GM21526 (cell line): ENCODE data around the gene DPP9.

Source experiments
- ATAC-seq: cut with Tn5 transposase; IDR thresholded peaks from one replicate; pipeline ENCODE4 v1.9.1; 2021; ENCODE audit warnings: moderate library complexity; ENCODE audit not compliant: unreplicated experiment, low FRiP score

The DPP9 gene

DNA sequence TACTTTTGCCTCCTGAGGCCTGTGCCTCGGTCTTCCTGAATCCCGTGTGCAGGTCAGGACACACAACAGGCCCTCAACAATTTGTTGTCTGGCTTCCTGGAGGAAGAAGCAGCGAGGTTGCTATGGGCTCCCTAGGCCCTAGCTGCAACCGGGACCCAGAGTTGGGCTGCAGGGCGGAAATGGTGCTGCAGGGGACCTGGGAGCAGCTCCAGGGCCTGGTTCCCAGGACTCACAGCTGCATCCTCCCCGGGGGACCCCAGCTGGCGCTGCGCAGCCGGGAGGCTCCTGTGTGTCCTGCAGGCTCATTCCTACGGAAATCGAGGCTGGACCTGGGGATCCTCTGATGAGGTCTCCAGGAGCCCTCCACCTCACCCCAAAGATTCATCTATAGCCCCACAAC, 85.3 kb downstream of the DPP9 start:
- no peak for ATAC-seq

DNA sequence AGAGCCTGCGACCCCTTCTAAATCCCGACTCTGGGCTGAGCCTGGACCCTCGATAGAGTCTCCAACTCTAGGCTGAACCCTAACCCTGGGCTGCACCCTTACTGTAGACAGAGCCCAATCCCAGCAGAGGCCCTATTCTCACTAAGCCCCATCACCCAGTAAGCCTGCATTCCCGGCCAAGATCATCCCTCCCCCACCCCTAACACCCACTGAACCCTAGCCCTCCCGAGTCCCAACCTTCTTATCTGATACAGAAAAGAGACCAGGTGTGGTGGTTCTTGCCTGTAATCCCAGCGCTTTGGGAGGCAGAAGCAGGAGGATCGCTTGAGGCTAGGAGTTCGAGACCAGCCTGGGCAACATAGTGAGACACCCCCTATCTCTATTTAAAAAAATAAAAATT, 86.9 kb downstream of the DPP9 start:
- ATAC-seq, result no peak

DNA sequence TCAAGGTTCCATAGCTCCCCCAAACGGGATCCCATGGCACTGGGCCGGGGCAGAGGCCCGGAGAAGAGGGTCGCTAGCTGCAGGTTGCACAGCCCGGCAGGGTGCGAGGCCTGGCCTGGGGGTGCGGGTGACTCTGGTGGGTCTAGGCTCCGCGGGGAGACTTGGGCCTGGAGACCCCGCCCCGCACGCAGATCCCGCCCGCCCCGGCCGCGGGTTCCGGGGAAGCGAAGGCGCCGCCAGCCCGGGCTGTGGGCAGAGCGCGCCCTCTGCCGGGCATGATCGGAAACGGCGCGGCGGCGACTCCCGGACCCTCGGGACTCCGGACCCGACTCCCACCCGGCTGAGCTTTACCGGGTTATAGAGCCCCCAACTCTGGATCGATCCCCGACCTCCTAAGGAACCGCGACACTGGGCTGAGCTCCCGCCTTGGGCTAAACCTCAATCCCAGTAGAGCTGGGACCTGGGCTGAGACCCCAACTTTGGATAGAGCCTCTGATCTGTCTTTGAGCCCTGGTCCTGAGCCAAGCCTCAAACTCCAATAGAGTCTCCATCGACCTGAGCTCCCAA, 87.4 kb downstream of the DPP9 start:
- no peak for ATAC-seq

DNA sequence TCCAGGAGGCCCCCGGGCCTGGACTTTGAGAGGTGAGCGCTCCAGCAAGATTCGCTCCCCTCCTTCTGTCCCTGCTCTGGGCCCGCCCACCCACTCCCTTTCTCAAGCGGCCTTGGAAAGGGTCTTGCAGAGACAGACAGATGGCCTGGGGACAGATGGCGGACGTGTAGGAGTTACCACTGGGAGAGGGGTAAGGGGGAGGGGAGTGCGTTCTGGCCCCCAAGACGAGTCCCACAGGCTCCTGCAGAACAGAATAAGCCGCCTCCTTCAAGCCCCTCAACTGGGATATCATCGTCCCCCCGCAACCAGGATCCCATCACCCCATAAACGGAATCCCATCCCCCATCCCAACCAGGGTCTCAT, 87.9 kb downstream of the DPP9 start:
- no peak for ATAC-seq

DNA sequence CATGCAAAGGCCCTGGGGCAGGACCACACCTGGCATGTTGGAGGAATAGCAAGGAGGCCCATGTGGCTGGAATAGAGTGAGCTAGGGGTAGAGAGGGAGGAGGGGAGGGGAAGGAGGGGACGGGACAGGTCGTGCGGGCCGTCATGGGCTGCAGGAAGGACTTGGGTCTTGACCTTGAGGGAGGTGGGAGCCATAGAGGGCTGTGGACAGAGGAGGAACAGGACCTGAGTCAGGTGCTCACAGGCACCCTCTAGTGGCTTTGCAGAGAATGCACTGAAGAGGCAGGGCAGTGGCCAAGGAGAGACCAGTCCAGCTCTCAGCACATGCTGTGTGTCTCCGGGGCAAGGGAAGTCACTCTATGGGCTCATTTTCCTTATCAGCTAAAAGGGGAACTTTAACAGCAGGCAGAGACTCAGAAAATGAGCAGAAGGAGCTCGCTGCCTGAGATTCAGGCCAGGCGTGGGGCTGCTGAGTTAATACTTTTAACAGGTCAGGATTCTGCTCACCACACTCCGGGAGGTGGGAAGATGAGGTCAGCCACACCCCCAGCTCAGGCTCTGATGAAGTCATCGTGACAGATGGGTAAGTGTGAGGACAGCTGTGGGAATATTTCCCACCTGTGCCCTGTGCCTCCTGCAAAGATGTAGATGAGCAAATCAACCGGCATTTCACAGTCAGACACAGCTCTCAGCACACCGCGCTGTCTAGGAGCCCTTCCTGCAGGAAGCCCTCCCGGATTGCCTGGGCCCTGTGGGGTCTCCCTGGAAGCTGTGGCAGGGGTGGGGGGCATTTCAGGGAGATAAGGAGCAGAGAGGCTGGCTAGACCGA, 90.3 kb downstream of the DPP9 start:
- no peak for ATAC-seq
